Measurements from ENCODE around the gene POMZP3.
"Not testable (repeated sequence)": the region's sequence is repeated elsewhere in the genome, so short reads cannot be mapped to it uniquely, and the experiment has no call there.

The POMZP3 gene

DNA sequence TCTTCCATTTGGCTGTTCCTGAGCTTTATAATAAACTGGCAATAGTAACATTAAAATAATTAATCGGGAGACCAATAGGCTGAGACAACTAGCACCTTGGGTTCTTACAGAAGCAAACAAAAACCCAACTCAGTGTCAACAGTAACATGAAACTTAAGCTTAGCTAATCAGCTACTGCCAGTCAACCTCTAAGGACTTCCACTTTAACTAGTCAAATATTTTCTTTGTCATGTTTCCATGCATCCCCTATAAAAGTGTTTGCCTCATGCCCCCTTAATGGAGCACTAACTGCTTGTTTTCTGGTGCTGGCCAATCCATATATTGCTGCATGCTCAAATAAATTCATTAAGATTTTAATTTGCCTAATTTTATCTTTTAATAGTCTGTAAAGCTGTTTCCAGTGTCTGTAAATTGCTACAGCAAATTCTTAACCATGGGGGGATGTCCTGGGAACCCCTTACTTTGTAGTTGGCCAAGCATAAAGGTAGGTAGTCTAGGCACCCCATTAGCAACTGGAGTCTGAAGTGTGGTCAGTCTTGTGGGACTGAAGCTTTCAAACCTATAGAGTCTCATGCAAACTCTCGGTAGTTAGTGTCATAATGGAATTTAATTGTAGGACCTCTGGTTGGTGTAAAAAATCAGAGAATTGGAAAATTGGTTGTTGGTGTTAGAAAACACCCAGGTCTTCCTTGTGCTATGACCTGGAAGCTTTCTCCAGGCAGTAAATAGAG lies 40.3 kb downstream of the POMZP3 start:
- DNase-seq (ENCODE audit: low spot score), result not testable (repeated sequence)

DNA sequence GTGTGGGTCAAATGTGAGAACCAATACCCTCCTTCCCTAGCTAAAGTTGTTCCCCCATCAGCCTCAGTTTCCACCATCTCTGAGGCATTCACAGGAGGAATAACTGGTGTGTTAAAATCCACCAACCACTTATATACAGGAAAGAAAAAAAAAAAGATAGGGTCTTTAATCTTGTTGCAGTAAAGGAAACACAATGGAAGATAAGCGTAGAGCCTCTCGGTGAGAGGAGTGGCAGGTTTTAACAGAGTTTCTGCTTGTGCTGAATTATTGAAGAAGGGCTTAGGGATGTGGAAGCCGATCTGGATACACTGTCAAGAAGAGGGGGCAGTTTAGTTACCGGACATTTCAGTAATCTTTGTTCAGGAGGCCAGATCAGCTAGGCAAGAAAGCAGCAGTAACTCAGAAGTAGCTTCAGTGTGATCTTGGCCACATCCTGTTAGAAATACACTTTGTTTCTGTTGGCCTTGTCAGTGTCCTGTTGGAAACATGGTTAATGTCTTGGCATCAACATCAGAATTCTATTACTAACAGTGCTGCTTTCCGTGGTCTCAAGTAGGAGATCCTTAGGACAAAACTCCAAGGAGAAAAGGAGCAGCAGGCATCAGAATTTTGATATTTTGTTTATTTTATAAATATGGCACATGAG lies 43.3 kb downstream of the POMZP3 start:
- not testable (repeated sequence) for DNase-seq (ENCODE audit: low spot score)

DNA sequence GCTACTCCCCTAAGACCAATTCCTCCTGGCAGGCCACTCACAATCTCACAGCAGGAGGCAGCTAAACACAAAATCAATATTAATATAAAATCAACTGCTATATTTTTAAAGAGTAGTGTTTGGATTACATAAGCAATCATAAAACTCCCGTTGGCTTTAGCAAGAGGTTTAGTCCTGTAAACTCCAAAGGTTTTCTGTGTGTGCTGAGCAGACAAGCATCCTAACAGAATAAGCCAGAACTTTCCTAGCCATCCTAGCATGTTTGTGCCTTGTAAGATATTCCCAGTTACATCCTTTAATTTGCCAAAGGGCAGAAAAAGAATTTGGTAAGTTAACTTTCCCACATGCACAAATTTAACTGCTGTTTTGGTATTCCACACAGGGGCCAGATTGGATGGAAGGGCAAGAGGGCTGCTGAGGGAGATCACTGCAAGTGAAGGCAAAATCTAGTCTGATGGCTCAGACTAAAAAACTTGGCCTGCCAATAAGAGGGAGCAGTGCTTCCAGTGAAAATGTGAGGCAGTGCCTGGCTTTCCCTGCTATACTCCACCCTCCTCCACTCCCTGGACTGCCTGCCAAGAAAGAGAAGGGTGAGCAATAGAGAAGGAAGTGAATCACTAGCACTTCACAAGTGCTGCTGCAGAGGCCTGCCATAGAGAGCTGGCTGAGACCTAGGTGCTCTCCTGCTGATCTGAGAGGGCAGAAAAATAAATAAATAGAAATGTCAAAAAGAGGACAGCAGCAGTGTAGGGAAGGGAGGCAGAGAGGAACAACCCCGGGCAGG lies 44.0 kb downstream of the POMZP3 start:
- not testable (repeated sequence) for DNase-seq (ENCODE audit: low spot score)

DNA sequence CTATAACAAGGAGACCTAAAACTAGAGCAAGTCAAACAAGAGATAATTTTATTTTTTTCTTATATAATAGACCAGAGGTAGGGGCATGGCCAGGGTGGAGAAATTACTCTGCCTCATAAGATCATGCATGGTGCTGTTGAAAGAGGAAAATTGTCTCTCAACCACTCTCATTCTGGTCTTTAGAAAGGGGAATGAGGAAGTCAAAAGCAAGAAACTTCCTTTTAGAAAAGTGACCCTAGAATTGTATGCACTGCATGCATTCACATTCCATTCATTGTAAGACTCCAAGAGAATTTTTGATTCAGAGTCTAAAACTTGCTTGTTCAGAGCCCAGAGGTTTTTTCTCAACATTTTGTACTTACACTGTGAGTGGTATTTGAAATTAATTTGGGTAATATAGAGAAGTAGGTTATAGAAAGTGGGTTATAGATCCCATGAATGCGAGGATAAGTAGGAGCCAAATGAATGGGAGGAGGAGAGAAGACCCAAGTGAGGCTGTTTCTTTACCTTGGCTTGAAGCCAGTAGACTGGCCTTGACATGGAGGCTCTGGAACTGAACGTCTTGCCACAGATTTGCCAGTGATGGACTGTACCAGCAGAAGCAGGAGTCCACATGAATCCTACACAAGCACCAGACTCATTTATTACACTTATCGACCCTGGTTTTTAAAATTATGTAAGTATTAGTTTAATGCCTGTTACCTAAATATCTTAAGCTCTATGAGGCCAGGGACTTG lies 51.0 kb downstream of the POMZP3 start:
- DNase-seq (ENCODE audit: low spot score), result not testable (repeated sequence)

DNA sequence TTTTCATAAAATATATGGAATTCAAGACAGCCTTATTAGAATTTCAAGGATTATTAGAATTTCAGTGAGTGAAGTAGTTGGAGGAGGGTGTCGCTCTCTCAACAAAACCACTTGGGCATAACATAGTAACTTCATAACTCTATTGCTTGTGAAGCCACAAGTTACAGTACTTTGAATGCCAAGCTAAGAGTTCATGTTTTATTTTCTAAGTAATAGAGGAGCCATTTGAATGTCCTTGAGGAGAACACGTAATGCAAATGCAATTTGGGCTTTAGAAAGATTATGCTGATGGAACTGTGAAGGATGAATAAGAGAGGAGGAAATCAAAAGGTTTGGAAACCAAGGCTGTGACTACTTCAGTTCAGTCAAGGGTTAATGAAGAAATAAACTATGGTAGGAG lies 51.6 kb downstream of the POMZP3 start:
- not testable (repeated sequence) for DNase-seq (ENCODE audit: low spot score)

DNA sequence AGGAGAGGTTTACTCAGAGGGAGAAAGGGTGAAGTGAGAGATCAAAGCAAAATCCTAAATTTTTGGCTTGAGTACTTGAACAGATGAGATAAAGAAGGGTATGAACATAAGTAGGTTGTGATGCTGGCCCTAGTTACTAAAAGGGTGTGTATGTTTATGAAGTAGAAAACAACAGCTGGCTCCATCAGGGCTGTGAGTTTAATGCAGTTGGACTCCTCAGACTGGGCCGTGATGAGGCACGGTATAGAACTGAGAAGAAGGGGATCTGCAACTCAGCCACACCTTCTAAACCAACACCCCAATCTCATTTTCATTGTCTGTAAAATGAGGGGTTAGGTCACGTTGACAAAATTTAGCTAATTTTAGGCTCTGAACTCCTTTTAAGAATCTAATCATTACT lies 54.8 kb downstream of the POMZP3 start:
- not testable (repeated sequence) for DNase-seq (ENCODE audit: low spot score)

DNA sequence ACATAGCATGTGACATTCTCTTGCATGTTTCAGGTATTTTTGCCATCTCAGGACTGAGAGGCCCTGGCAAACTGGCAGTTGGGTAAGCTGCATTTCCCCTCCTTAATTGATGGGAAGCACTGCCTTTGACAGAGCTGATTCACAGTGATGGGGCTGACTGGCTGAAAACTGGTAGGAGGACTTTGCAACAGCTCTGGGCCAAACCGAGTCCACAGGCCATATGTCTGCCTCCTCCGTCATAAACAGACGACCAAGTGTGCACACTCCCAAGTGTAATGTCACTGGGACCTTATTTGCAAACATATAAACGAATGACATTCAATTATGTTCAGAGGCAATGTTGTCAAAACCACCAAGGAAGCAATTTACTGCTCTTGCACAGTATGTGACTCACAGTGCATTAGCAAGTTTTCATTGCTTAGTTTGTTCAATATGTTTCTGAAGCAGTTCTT lies 56.7 kb downstream of the POMZP3 start:
- not testable (repeated sequence) for DNase-seq (ENCODE audit: low spot score)

DNA sequence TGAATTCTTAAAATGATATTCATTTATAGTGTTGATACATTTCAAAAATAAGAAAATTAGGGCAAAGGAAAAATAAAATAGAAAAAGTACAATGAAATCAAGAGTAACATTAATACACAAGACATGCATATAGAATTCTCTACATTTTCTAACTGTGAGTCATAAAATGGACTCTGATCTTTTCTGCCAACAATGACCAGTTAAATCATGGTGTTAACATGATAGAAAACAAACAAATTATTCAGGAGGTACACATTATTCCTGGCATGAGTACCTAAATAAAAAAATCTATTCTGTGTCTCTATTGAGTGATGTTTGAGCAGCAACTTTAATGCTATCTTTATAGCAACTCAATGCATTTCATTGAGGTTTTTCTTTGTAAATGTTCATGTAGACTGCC lies 58.3 kb downstream of the POMZP3 start:
- not testable (repeated sequence) for DNase-seq (ENCODE audit: low spot score)

DNA sequence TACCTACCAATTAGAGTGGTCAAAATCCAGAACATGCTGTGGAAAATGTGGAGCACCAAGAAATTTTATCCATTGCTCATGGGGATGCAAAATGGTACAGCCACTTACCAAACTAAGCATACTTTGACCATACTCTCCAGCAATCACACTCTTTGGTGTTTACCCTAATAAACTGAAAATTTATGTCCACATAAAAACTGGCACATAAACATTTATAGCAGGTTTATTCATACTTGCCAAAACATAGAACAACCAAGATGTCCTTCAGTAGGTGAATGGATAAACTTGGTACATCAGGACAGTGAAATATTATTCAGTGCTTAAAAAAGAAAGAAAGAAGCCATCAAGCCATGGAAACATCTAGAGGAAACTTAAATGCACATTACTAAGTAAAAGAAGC lies 59.3 kb downstream of the POMZP3 start:
- not testable (repeated sequence) for DNase-seq (ENCODE audit: low spot score)

DNA sequence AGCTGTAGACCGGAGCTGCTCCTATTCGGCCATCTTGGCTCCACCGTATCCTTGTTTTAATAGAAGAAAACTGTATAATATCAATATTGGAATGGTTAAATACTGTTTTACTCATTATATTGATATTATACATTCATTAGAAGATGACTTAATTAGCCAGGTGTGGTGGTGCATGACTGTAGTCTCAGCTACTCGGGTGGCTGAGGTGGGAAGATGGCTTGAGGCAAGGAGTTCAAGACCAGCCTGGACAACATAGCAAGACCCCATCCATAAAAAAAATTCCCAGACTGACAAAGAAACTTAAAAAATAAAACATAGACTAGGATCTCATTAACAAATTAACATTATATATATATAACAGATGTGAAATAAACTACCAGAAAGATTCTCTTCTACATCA lies 59.8 kb downstream of the POMZP3 start:
- DNase-seq (ENCODE audit: low spot score), result not testable (repeated sequence)

DNA sequence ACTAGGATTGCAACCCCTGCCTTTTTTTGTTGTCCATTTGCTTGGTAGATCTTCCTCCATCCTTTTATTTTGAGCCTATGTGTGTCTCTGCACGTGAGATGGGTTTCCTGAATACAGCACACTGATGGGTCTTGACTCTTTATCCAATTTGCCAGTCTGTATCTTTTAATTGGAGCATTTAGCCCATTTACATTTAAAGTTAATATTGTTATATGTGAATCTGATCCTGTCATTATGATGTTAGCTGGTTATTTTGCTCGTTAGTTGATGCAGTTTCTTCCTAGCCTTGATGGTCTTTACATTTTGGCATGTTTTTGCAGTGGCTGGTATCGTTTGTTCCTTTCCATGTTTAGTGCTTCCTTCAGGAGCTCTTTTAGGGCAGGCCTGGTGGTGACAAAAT lies 62.1 kb downstream of the POMZP3 start:
- not testable (repeated sequence) for DNase-seq (ENCODE audit: low spot score)

DNA sequence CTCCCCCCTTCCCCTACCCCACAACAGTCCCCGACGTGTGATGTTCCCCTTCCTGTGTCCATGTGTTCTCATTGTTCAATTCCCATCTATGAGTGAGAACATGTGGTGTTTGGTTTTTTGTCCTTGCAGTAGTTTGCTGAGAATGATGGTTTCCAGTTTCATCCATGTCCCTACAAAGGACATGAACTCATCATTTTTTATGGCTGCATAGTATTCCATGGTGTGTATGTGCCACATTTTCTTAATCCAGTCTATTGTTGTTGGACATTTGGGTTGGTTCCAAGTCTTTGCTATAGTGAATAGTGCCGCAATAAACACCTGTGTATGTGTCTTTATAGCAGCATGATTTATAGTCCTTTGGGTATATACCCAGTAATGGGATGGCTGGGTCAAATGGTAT lies 65.7 kb downstream of the POMZP3 start:
- DNase-seq (ENCODE audit: low spot score), result not testable (repeated sequence)

DNA sequence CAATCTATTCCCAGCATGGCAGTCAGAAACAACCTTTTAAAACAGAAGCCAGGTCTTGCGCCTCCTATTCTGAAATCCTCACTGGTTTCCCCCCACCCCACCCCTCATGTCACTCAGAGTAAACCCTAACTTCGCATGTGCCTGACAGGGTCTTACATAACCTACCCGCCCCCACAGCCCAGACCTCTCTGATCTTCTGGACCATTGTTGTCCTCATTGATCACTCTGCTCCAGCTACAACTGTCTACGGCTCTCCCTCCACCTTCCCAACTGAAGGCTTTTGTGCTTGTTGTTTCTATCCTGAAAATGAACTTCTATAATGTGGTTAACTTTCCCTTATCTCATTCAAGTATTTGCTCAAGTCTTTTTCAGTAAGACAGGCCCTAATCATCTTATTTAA lies 66.9 kb downstream of the POMZP3 start:
- not testable (repeated sequence) for DNase-seq (ENCODE audit: low spot score)
